Karpas-422 (cell line): ENCODE measurements around the gene ADARB1. TPM values are rescaled to one million over a fixed set of nuclear protein-coding genes. Genes with fewer than 3 reads are reported as not detected.
A peak's percentile ranks its signal among the peaks of the same experiment; 100 is the strongest.

Experiments used
- DNase-seq: peaks from one replicate; pipeline ENCODE4 v3.0.0-alpha.2; 2015
- H2AFZ ChIP-seq: fragments of 200-600 bp; sonication (generic); 2 replicates; pipeline ENCODE4 v1.6.1; 2014; ENCODE audit warnings: antibody characterized with exemption, low read length, mixed read lengths
- H3K27ac ChIP-seq: fragments of 200-600 bp; sonication (generic); 2 replicates; pipeline ENCODE4 v1.5.1; 2014; ENCODE audit warnings: mild to moderate bottlenecking, low read length, moderate library complexity
- H3K27me3 ChIP-seq: fragments of 200-600 bp; sonication (generic); 2 replicates; pipeline ENCODE4 v1.6.1; 2014; ENCODE audit warnings: low read length, mixed read lengths
- H3K36me3 ChIP-seq: fragments of 200-600 bp; sonication (generic); 2 replicates; pipeline ENCODE4 v1.6.1; 2014; ENCODE audit warnings: low read length, mixed read lengths; ENCODE audit not compliant: insufficient read depth
- H3K4me1 ChIP-seq: fragments of 200-600 bp; sonication (generic); 2 replicates; pipeline ENCODE4 v1.6.1; 2014; ENCODE audit warnings: mild to moderate bottlenecking, low read length, mixed read lengths
- H3K4me2 ChIP-seq: fragments of 200-600 bp; sonication (generic); 2 replicates; pipeline ENCODE4 v1.6.1; 2014; ENCODE audit warnings: low read length, low read depth, mild to moderate bottlenecking; ENCODE audit not compliant: poor library complexity, severe bottlenecking
- H3K4me3 ChIP-seq: fragments of 200-600 bp; sonication (generic); 2 replicates; pipeline ENCODE4 v1.5.1; 2014; ENCODE audit warnings: mild to moderate bottlenecking, antibody characterized with exemption, low read length, mixed read lengths
- H3K79me2 ChIP-seq: fragments of 200-600 bp; sonication (generic); 2 replicates; pipeline ENCODE4 v1.6.1; 2014; ENCODE audit warnings: mild to moderate bottlenecking, low read length, mixed read lengths
- H3K9ac ChIP-seq: fragments of 200-600 bp; sonication (generic); 2 replicates; pipeline ENCODE4 v1.6.0; 2014; ENCODE audit warnings: low read length
- H3K9me2 ChIP-seq: fragments of 200-600 bp; sonication (generic), shearing (Covaris generic); replicated peaks from 2 replicates; pipeline ENCODE4 v1.6.0; 2014; ENCODE audit warnings: mild to moderate bottlenecking, low read length, moderate library complexity; ENCODE audit not compliant: insufficient read depth
- H3K9me3 ChIP-seq: fragments of 300-700, 200-600 bp; sonication (generic); 2 replicates; pipeline ENCODE4 v1.6.1; 2014; ENCODE audit warnings: low read length, mixed read lengths
- H4K20me1 ChIP-seq: fragments of 200-600 bp; sonication (generic); 2 replicates; pipeline ENCODE4 v1.6.1; 2014; ENCODE audit warnings: mild to moderate bottlenecking, antibody characterized with exemption, low read length, low read depth; ENCODE audit not compliant: insufficient read depth
- total RNA-seq: library from RNA; depleted of rRNA; stranded (reverse); fragments of >200 nt; shearing (Covaris generic); gene quantifications from 2 replicates; pipeline ENCODE4 v1.2.3, GENCODE V29; 2014; ENCODE audit warnings: low replicate concordance

The ADARB1 gene
- total RNA-seq, 1 experiment from 2014 or later: 2.0 TPM

- no peak overlapping the region for H3K4me2 ChIP-seq
- no peak overlapping the region for H2AFZ ChIP-seq
- peaks cover 3% of the 10 kb centered on the region for H3K4me1 ChIP-seq
- no peak for DNase-seq
- no peaks in the 10 kb centered on the region for H4K20me1 ChIP-seq
- H3K9me2 ChIP-seq: no peaks in the 10 kb centered on the region
- H3K4me3 ChIP-seq: no peak overlapping the region
- no peaks in the 10 kb centered on the region for H3K79me2 ChIP-seq
- no peaks in the 10 kb centered on the region for H3K9me3 ChIP-seq
- no peak overlapping the region for H3K9ac ChIP-seq
- H3K27me3 ChIP-seq: no peaks in the 10 kb centered on the region
- no peak overlapping the region for H3K27ac ChIP-seq
- no peaks in the 10 kb centered on the region for H3K36me3 ChIP-seq
Measured at GRCh38 chr21:45050797-45051489, 23.4 kb upstream of the ADARB1 start.

- Histone ChIP-seq H3K9me3 (no peaks in the 10 kb centered on the region), H3K9me2 (no peaks in the 10 kb centered on the region), H3K36me3 (no peaks in the 10 kb centered on the region), H3K4me3 (no peak overlapping the region), H2AFZ (no peak overlapping the region), H3K79me2 (no peaks in the 10 kb centered on the region), H3K4me1 (peaks cover 9% of the 10 kb centered on the region), H3K4me2 (no peak overlapping the region), H3K27ac (no peak overlapping the region), H3K27me3 (no peaks in the 10 kb centered on the region), H4K20me1 (no peaks in the 10 kb centered on the region), H3K9ac (no peak overlapping the region)
- DNase-seq: no peak
Measured at GRCh38 chr21:45051580-45052434, 22.6 kb upstream of the ADARB1 start.

- Histone ChIP-seq H3K9ac (no peak overlapping the region), H3K27ac (no peak overlapping the region), H3K4me2 (no peak overlapping the region), H3K4me1 (peaks cover 9% of the 10 kb centered on the region), H3K27me3 (no peaks in the 10 kb centered on the region), H2AFZ (no peak overlapping the region), H3K4me3 (no peak overlapping the region), H4K20me1 (no peaks in the 10 kb centered on the region), H3K79me2 (no peaks in the 10 kb centered on the region), H3K36me3 (no peaks in the 10 kb centered on the region), H3K9me2 (no peaks in the 10 kb centered on the region), H3K9me3 (no peaks in the 10 kb centered on the region)
- DNase-seq: no peak
Measured at GRCh38 chr21:45052960-45053359, 21.4 kb upstream of the ADARB1 start.

GRCh38 chr21:45053561-45054226 lies 20.7 kb upstream of the ADARB1 start:
- no peak overlapping the region for H3K4me2 ChIP-seq
- no peak overlapping the region for H3K9ac ChIP-seq
- no peaks in the 10 kb centered on the region for H3K79me2 ChIP-seq
- H3K4me1 ChIP-seq: peaks cover 9% of the 10 kb centered on the region
- no peaks in the 10 kb centered on the region for H4K20me1 ChIP-seq
- H3K9me3 ChIP-seq: no peaks in the 10 kb centered on the region
- H3K27ac ChIP-seq: no peak overlapping the region
- H3K27me3 ChIP-seq: no peaks in the 10 kb centered on the region
- no peak for DNase-seq
- no peaks in the 10 kb centered on the region for H3K9me2 ChIP-seq
- H2AFZ ChIP-seq: no peak overlapping the region
- no peak overlapping the region for H3K4me3 ChIP-seq
- H3K36me3 ChIP-seq: no peaks in the 10 kb centered on the region

- no peak overlapping the region for H2AFZ ChIP-seq
- H4K20me1 ChIP-seq: no peaks in the 10 kb centered on the region
- H3K36me3 ChIP-seq: no peaks in the 10 kb centered on the region
- DNase-seq: no peak
- no peaks in the 10 kb centered on the region for H3K9me3 ChIP-seq
- no peak overlapping the region for H3K4me3 ChIP-seq
- no peak overlapping the region for H3K4me2 ChIP-seq
- H3K27ac ChIP-seq: no peak overlapping the region
- H3K9ac ChIP-seq: no peak overlapping the region
- peaks cover 9% of the 10 kb centered on the region for H3K4me1 ChIP-seq
- H3K79me2 ChIP-seq: no peaks in the 10 kb centered on the region
- no peaks in the 10 kb centered on the region for H3K27me3 ChIP-seq
- no peaks in the 10 kb centered on the region for H3K9me2 ChIP-seq
Measured at GRCh38 chr21:45054227-45054926, 20.0 kb upstream of the ADARB1 start.

- Histone ChIP-seq H3K27me3 (no peaks in the 10 kb centered on the region), H2AFZ (no peak overlapping the region), H3K4me1 (peaks cover 9% of the 10 kb centered on the region), H3K79me2 (no peaks in the 10 kb centered on the region), H3K9me2 (no peaks in the 10 kb centered on the region), H3K27ac (no peak overlapping the region), H3K36me3 (no peaks in the 10 kb centered on the region), H3K4me2 (no peak overlapping the region), H3K4me3 (no peak overlapping the region), H3K9ac (no peak overlapping the region), H4K20me1 (no peaks in the 10 kb centered on the region), H3K9me3 (no peaks in the 10 kb centered on the region)
- DNase-seq: no peak
Measured at GRCh38 chr21:45054927-45055612, 19.3 kb upstream of the ADARB1 start.

GRCh38 chr21:45055861-45056260 lies 18.5 kb upstream of the ADARB1 start:
- Histone ChIP-seq H3K4me2 (peak overlapping the region; percentile 24), H3K9me2 (no peaks in the 10 kb centered on the region), H3K4me3 (no peak overlapping the region), H3K79me2 (no peaks in the 10 kb centered on the region), H3K9me3 (no peaks in the 10 kb centered on the region), H3K27ac (no peak overlapping the region), H2AFZ (no peak overlapping the region), H3K9ac (no peak overlapping the region), H3K4me1 (peaks cover 9% of the 10 kb centered on the region), H3K27me3 (no peaks in the 10 kb centered on the region), H4K20me1 (no peaks in the 10 kb centered on the region), H3K36me3 (no peaks in the 10 kb centered on the region)
- DNase-seq: no peak
